Measurements from ENCODE around the gene IRF9. TPM values are rescaled to one million over a fixed set of nuclear protein-coding genes. Genes with fewer than 3 reads are reported as not detected.

The IRF9 gene
- total RNA-seq, 2 experiments from 2014 or later = 35.1 to 39.1 TPM

- TF ChIP-seq CTCF (conservative IDR thresholded peaks at IDR 0.05; ENCODE audit: low read length) (no peak), EZH2phosphoT487 (IDR thresholded peaks at IDR 0.05; ENCODE audit: borderline replicate concordance, low read depth, low read length) (no peak)
- no peak for DNase-seq (ENCODE audit: low spot score)
- Histone ChIP-seq H3K9me3 (ENCODE audit: low read length) (no peaks in the 10 kb centered on the region), H3K27ac (ENCODE audit: low read depth, low read length, poor library complexity, severe bottlenecking) (no peak overlapping the region), H3K4me2 (ENCODE audit: low read length) (no peak overlapping the region), H3K4me3 (ENCODE audit: low read depth, low read length, poor library complexity, severe bottlenecking) (no peak overlapping the region), H3K36me3 (ENCODE audit: insufficient read depth, low read length) (peaks cover 37% of the 10 kb centered on the region), H3K4me1 (ENCODE audit: insufficient read depth, low read length, poor library complexity, severe bottlenecking) (peaks cover 11% of the 10 kb centered on the region), H2AFZ (ENCODE audit: low read length) (no peak overlapping the region), H4K20me1 (ENCODE audit: insufficient read depth, low read length) (no peaks in the 10 kb centered on the region), H3K79me2 (ENCODE audit: insufficient read depth, low read depth, low read length) (peaks cover 7% of the 10 kb centered on the region; the same call in 1 of the 2 replicates), H3K9me2 (ENCODE audit: insufficient read depth, low read length) (no peaks in the 10 kb centered on the region)
- CTCF ChIA-PET (ENCODE audit: unreplicated experiment) = no interaction called here
- POLR2A ChIA-PET = no interaction called here
- no TSS peak for BruUV-seq (replicated peaks)
- intact Hi-C loops (cut with micrococcal nuclease; ENCODE audit: unreplicated experiment) = no loop called here
Observed at GRCh38 chr14:24165785-24166184, 4.7 kb downstream of the IRF9 start.

GRCh38 chr14:24167469-24168114, 6.5 kb downstream of the IRF9 start:
- ChIA-PET POLR2A (interaction anchor here (0.7 to 0.8 kb wide), 2 partner anchors 10 to 1238 kb away, joined by 3 to 4 read pairs; partner anchors contain the start of gene PRMT5), CTCF (ENCODE audit: unreplicated experiment) (no interaction called here)
- H3K36me3 ChIP-seq (ENCODE audit: insufficient read depth, low read length) = peaks cover 36% of the 10 kb centered on the region
- no peaks in the 10 kb centered on the region for H3K9me2 ChIP-seq (ENCODE audit: insufficient read depth, low read length)
- DNase-seq (ENCODE audit: low spot score) = no peak
- H4K20me1 ChIP-seq (ENCODE audit: insufficient read depth, low read length) = no peaks in the 10 kb centered on the region
- H3K9me3 ChIP-seq (ENCODE audit: low read length) = no peaks in the 10 kb centered on the region
- H3K27ac ChIP-seq (ENCODE audit: low read depth, low read length, poor library complexity, severe bottlenecking) = no peak overlapping the region
- no TSS peak for BruUV-seq (replicated peaks)
- no peaks in the 10 kb centered on the region for H3K79me2 ChIP-seq (ENCODE audit: insufficient read depth, low read depth, low read length)
- no peak overlapping the region for H3K4me2 ChIP-seq (ENCODE audit: low read length)
- H3K4me1 ChIP-seq (ENCODE audit: insufficient read depth, low read length, poor library complexity, severe bottlenecking) = no peaks in the 10 kb centered on the region
- intact Hi-C loops (cut with micrococcal nuclease; ENCODE audit: unreplicated experiment) = no loop called here
- TF ChIP-seq EZH2phosphoT487 (IDR thresholded peaks at IDR 0.05; ENCODE audit: borderline replicate concordance, low read depth, low read length) (no peak), CTCF (conservative IDR thresholded peaks at IDR 0.05; ENCODE audit: low read length) (no peak)
- H2AFZ ChIP-seq (ENCODE audit: low read length) = no peak overlapping the region
- H3K4me3 ChIP-seq (ENCODE audit: low read depth, low read length, poor library complexity, severe bottlenecking) = no peak overlapping the region

GRCh38 chr14:24171422-24172260, 10.6 kb downstream of the IRF9 start, which contains the start of gene REC8:
TSS of gene REC8 (plus strand) at chr14:24172080. CDS start at chr14:24172553, 473 bp downstream.
- no peak within 1 kb of the TSS for H3K27ac ChIP-seq (ENCODE audit: low read depth, low read length, poor library complexity, severe bottlenecking)
- no peak for DNase-seq (ENCODE audit: low spot score)
- BruUV-seq (replicated peaks) = no TSS peak
- no peak within 1 kb of the TSS for H3K4me2 ChIP-seq (ENCODE audit: low read length)
- H3K9me2 ChIP-seq (ENCODE audit: insufficient read depth, low read length) = no peaks in the 10 kb centered on the region
- TF ChIP-seq EZH2phosphoT487 (IDR thresholded peaks at IDR 0.05; ENCODE audit: borderline replicate concordance, low read depth, low read length) (no peak), CTCF (conservative IDR thresholded peaks at IDR 0.05; ENCODE audit: low read length) (no peak)
- H3K79me2 ChIP-seq (ENCODE audit: insufficient read depth, low read depth, low read length) = no peaks in the 10 kb centered on the region
- H3K4me3 ChIP-seq (ENCODE audit: low read depth, low read length, poor library complexity, severe bottlenecking) = no peak within 1 kb of the TSS
- POLR2A ChIA-PET = no interaction called here
- H2AFZ ChIP-seq (ENCODE audit: low read length) = no peak within 1 kb of the TSS
- H3K9me3 ChIP-seq (ENCODE audit: low read length) = no peaks in the 10 kb centered on the region
- H4K20me1 ChIP-seq (ENCODE audit: insufficient read depth, low read length) = no peaks in the 10 kb centered on the region
- CTCF ChIA-PET (ENCODE audit: unreplicated experiment) = no interaction called here
- intact Hi-C loops (cut with micrococcal nuclease; ENCODE audit: unreplicated experiment) = no loop called here
- H3K36me3 ChIP-seq (ENCODE audit: insufficient read depth, low read length) = 0 out of 2 replicates have a peak, but pooled peaks cover 1% of the 10 kb centered on the region
- no peaks in the 10 kb centered on the region for H3K4me1 ChIP-seq (ENCODE audit: insufficient read depth, low read length, poor library complexity, severe bottlenecking)

Measured in OCI-LY7 (cell line).